ENCODE data around the gene REV3L.

Gene REV3L

GRCh38 chr6:111354758-111355555 is 128.1 kb downstream of the REV3L start:
- no peaks in the 10 kb centered on the region for H3K79me2 ChIP-seq
- H3K27ac ChIP-seq: no peak overlapping the region
- H3K4me3 ChIP-seq (ENCODE audit: low read depth, low read length): no peak overlapping the region
- no peaks in the 10 kb centered on the region for H3K9me3 ChIP-seq (ENCODE audit: control insufficient read depth, low read length)
- no peaks in the 10 kb centered on the region for H3K27me3 ChIP-seq (ENCODE audit: control insufficient read depth, insufficient read depth, low read length)
- no peak overlapping the region for H3K4me2 ChIP-seq (ENCODE audit: low read length)
- H3K36me3 ChIP-seq (ENCODE audit: control insufficient read depth, insufficient read depth, low read length): no peaks in the 10 kb centered on the region
- no peaks in the 10 kb centered on the region for H3K4me1 ChIP-seq
- H3K9ac ChIP-seq: no peak overlapping the region
- TF ChIP-seq CTCF (IDR thresholded peaks at IDR 0.05): no peak
- no peak overlapping the region for H2AFZ ChIP-seq

- Histone ChIP-seq H3K4me3 (ENCODE audit: low read depth, low read length) (no peak overlapping the region), H3K27ac (no peak overlapping the region), H3K36me3 (ENCODE audit: control insufficient read depth, insufficient read depth, low read length) (no peaks in the 10 kb centered on the region)
These were observed 129.0 kb downstream of the REV3L start for GRCh38 chr6:111353912-111354462.

GRCh38 chr6:111347589-111347988 is 135.4 kb downstream of the REV3L start:
- H2AFZ ChIP-seq: no peak overlapping the region
- H3K9me3 ChIP-seq (ENCODE audit: control insufficient read depth, low read length): no peaks in the 10 kb centered on the region
- no peak overlapping the region for H3K9ac ChIP-seq
- H3K4me2 ChIP-seq (ENCODE audit: low read length): no peak overlapping the region
- H3K79me2 ChIP-seq: no peaks in the 10 kb centered on the region
- H3K27ac ChIP-seq: no peak overlapping the region
- no peaks in the 10 kb centered on the region for H3K27me3 ChIP-seq (ENCODE audit: control insufficient read depth, insufficient read depth, low read length)
- H3K4me1 ChIP-seq: no peaks in the 10 kb centered on the region
- no peaks in the 10 kb centered on the region for H3K36me3 ChIP-seq (ENCODE audit: control insufficient read depth, insufficient read depth, low read length)
- TF ChIP-seq CTCF (IDR thresholded peaks at IDR 0.05): no peak
- no peak overlapping the region for H3K4me3 ChIP-seq (ENCODE audit: low read depth, low read length)

More at GRCh38 chr6:111353912-111354462, 129.0 kb downstream of the REV3L start:
- Histone ChIP-seq H3K27me3 (ENCODE audit: control insufficient read depth, insufficient read depth, low read length) (no peaks in the 10 kb centered on the region), H3K9ac (no peak overlapping the region), H3K4me1 (no peaks in the 10 kb centered on the region), H3K79me2 (no peaks in the 10 kb centered on the region), H2AFZ (no peak overlapping the region), H3K4me2 (ENCODE audit: low read length) (no peak overlapping the region), H3K9me3 (ENCODE audit: control insufficient read depth, low read length) (no peaks in the 10 kb centered on the region)
- no peak for TF ChIP-seq CTCF (IDR thresholded peaks at IDR 0.05)

GRCh38 chr6:111342913-111343312 is 140.1 kb downstream of the REV3L start:
- no peaks in the 10 kb centered on the region for H3K27me3 ChIP-seq (ENCODE audit: control insufficient read depth, insufficient read depth, low read length)
- H3K27ac ChIP-seq: no peak overlapping the region
- H3K9me3 ChIP-seq (ENCODE audit: control insufficient read depth, low read length): no peaks in the 10 kb centered on the region
- H3K4me1 ChIP-seq: no peaks in the 10 kb centered on the region
- no peak overlapping the region for H3K9ac ChIP-seq
- no peak overlapping the region for H2AFZ ChIP-seq
- H3K79me2 ChIP-seq: no peaks in the 10 kb centered on the region
- no peak overlapping the region for H3K4me3 ChIP-seq (ENCODE audit: low read depth, low read length)
- no peak overlapping the region for H3K4me2 ChIP-seq (ENCODE audit: low read length)
- H3K36me3 ChIP-seq (ENCODE audit: control insufficient read depth, insufficient read depth, low read length): no peaks in the 10 kb centered on the region
- TF ChIP-seq CTCF (IDR thresholded peaks at IDR 0.05): no peak
